ENCODE data around the gene KIFC1.

- TF ChIP-seq POLR2A (IDR thresholded peaks at IDR 0.05; ENCODE audit: low read depth, low read length) (no peak), POLR2AphosphoS5 (IDR thresholded peaks at IDR 0.05; ENCODE audit: low read depth, low read length) (no peak), TAF1 (IDR thresholded peaks at IDR 0.05; ENCODE audit: borderline replicate concordance, low read depth, low read length) (no peak)
Observed at GRCh38 chr6:33367009-33367714, 24.5 kb upstream of the KIFC1 start.
